ENCODE measurements around the gene CLIP4.

DNA sequence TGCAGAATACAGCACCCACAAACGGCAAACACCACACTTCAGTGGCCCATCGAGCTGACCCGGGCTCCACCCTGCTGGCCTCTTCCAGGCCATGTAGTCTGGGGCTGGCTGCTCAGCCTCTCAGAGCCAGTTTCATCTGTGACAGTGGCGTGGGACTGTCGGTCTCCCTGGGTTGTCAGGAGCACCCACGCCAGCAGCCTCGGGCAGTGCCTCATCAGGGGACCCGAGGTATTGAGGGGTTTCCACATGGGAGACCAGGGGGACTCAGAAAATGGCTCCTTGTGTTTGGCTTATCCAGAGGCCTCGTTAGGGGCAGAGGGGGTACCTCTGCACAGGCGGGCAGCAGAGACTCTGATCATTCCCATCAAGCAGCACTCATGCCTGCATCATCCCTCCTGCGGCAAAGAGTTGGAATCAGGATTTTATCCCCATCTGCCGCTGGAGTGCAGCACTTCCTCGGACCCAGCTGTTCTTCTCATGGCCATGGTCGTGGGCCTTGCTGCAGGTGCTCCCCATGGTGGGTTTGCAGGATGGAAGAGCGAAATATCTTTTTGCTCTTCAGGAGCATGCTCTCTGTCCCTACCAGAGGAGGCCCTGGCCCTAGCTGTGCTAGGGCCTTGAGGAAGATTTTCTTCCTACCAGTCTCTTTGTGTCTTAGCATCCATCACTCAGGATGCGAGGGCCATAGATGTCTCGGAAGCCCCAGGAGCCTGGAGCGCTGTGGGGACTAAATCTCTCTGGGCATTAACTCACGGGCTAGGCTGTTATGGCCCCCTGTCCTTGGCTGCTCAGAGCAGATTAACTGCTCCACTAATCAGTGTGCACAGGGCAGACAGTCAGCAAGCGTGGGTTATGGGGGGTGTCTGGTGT is 100.8 kb downstream of the CLIP4 start:
- TF ChIP-seq POLR2A (IDR thresholded peaks at IDR 0.05; ENCODE audit: low read depth, low read length) (no peak), TAF1 (IDR thresholded peaks at IDR 0.05; ENCODE audit: borderline replicate concordance, low read depth, low read length) (no peak), POLR2AphosphoS5 (IDR thresholded peaks at IDR 0.05; ENCODE audit: low read depth, low read length) (no peak)
